DMS79 (cell line): ENCODE results near the gene SMOC1.

Source experiments
- DNase-seq: peaks from one replicate; lab custom pipeline; 2025; lab: John Stamatoyannopoulos, UW

The SMOC1 gene

GRCh38 chr14:69982886-69983285, 103.7 kb downstream of the SMOC1 start:
- no peak for DNase-seq

GRCh38 chr14:69983317-69983716, 104.1 kb downstream of the SMOC1 start:
- DNase-seq = no peak

- DNase-seq = no peak
These were observed 106.2 kb downstream of the SMOC1 start for GRCh38 chr14:69985463-69985862.

- no peak for DNase-seq
These were observed 107.1 kb downstream of the SMOC1 start for GRCh38 chr14:69986336-69986735.

GRCh38 chr14:69987406-69988121, 108.3 kb downstream of the SMOC1 start:
- no peak for DNase-seq

- no peak for DNase-seq
These were observed 109.8 kb downstream of the SMOC1 start for GRCh38 chr14:69988979-69989378.

- no peak for DNase-seq
These were observed 110.4 kb downstream of the SMOC1 start for GRCh38 chr14:69989622-69990021.

GRCh38 chr14:69990323-69990722, 111.1 kb downstream of the SMOC1 start:
- DNase-seq = no peak

- no peak for DNase-seq
These were observed 112.2 kb downstream of the SMOC1 start for GRCh38 chr14:69991422-69991821.

GRCh38 chr14:69992564-69992963, 113.3 kb downstream of the SMOC1 start:
- no peak for DNase-seq

- no peak for DNase-seq
These were observed 114.1 kb downstream of the SMOC1 start for GRCh38 chr14:69993326-69993725.

GRCh38 chr14:69994002-69994401, 114.8 kb downstream of the SMOC1 start:
- DNase-seq = no peak

- DNase-seq = no peak
These were observed 117.0 kb downstream of the SMOC1 start for GRCh38 chr14:69996216-69996615.

GRCh38 chr14:69997849-69998248, 118.6 kb downstream of the SMOC1 start:
- no peak for DNase-seq

- no peak for DNase-seq
These were observed 120.1 kb downstream of the SMOC1 start for GRCh38 chr14:69999261-69999674.

GRCh38 chr14:70000601-70001000, 121.4 kb downstream of the SMOC1 start:
- no peak for DNase-seq

- DNase-seq = no peak
These were observed 123.6 kb downstream of the SMOC1 start for GRCh38 chr14:70002589-70003346.

GRCh38 chr14:70004791-70005190, 125.6 kb downstream of the SMOC1 start:
- DNase-seq = no peak

- DNase-seq = no peak
These were observed 126.1 kb downstream of the SMOC1 start for GRCh38 chr14:70005281-70005805.

GRCh38 chr14:70006699-70007098, 127.5 kb downstream of the SMOC1 start:
- no peak for DNase-seq

- no peak for DNase-seq
These were observed 129.4 kb downstream of the SMOC1 start for GRCh38 chr14:70008284-70009262.

- DNase-seq = no peak
These were observed 130.7 kb downstream of the SMOC1 start for GRCh38 chr14:70009961-70010360.
